KMS-11 (cell line): ENCODE data around the gene RYR1.

Experiments
- H2AFZ ChIP-seq: fragments of 200-600 bp; sonication (generic); 2 replicates; pipeline ENCODE4 v1.6.1; 2016; ENCODE audit warnings: antibody characterized with exemption, mixed run types, low read depth
- H3K27ac ChIP-seq: fragments of 200-600 bp; sonication (generic); 2 replicates; pipeline ENCODE4 v1.6.1; 2016; ENCODE audit warnings: mild to moderate bottlenecking, mixed run types
- H3K27me3 ChIP-seq: fragments of 200-600 bp; sonication (generic); 2 replicates; pipeline ENCODE4 v1.6.1; 2017; ENCODE audit warnings: mild to moderate bottlenecking, low read depth, mixed run types, moderate library complexity; ENCODE audit not compliant: insufficient read depth
- H3K36me3 ChIP-seq: fragments of 200-600 bp; sonication (generic); 2 replicates; pipeline ENCODE4 v1.6.1; 2017; ENCODE audit warnings: mild to moderate bottlenecking, mixed run types; ENCODE audit not compliant: insufficient read depth
- H3K4me1 ChIP-seq: fragments of 200-600 bp; sonication (generic); 2 replicates; pipeline ENCODE4 v1.6.1; 2016; ENCODE audit warnings: mild to moderate bottlenecking, low read depth, mixed run types; ENCODE audit not compliant: poor library complexity, severe bottlenecking
- H3K4me2 ChIP-seq: fragments of 200-600 bp; sonication (generic); 2 replicates; pipeline ENCODE4 v1.7.0; 2016; ENCODE audit warnings: mild to moderate bottlenecking, mixed run types
- H3K4me3 ChIP-seq: fragments of 200-600 bp; sonication (generic); IDR thresholded peaks from 2 replicates; pipeline ENCODE4 v1.6.1; 2017; ENCODE audit warnings: low read depth, low read length, mixed read lengths; ENCODE audit not compliant: insufficient read depth
- H3K79me2 ChIP-seq: fragments of 200-600 bp; sonication (generic); 2 replicates; pipeline ENCODE4 v1.6.1; 2016; ENCODE audit warnings: low read depth, mixed run types; ENCODE audit not compliant: insufficient read depth
- H3K9ac ChIP-seq: fragments of 200-600 bp; sonication (generic); 2 replicates; pipeline ENCODE4 v1.6.1; 2016; ENCODE audit warnings: mild to moderate bottlenecking, mixed run types
- H4K20me1 ChIP-seq: fragments of 200-600 bp; sonication (generic); 2 replicates; pipeline ENCODE4 v1.6.1; 2016; ENCODE audit warnings: mild to moderate bottlenecking, mixed run types; ENCODE audit not compliant: insufficient read depth
- CTCF ChIP-seq: fragments of 200-600 bp; sonication (generic); conservative IDR thresholded peaks from 2 replicates; pipeline ENCODE4 v1.6.1; 2017; ENCODE audit warnings: low read depth, mild to moderate bottlenecking, antibody characterized with exemption, low read length, moderate library complexity, mixed read lengths

Gene RYR1

DNA sequence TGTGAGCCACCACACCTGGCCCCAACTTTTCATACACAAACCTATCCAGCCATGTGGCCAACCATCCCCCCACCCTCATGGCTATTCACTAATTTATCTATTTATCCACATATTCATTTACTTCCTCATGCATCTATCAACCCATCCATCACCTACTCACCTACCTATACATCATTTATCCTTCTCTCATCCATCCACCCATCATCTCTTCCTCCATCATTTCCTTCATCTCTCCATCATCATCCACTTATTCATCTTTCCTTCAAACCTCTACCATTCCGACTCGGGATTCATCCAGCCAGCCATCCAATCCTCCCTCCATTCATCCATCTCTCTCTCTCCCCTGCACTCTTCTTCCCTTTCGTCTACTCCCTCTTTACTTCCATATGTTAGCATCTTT lies 54.6 kb downstream of the RYR1 start:
- Histone ChIP-seq H4K20me1 (no peaks in the 10 kb centered on the region), H3K9ac (no peak overlapping the region), H2AFZ (no peak overlapping the region), H3K27me3 (peaks cover 80% of the 10 kb centered on the region), H3K36me3 (no peaks in the 10 kb centered on the region), H3K4me2 (no peak overlapping the region), H3K27ac (no peak overlapping the region), H3K4me1 (no peaks in the 10 kb centered on the region), H3K79me2 (no peaks in the 10 kb centered on the region), H3K4me3 (no peak overlapping the region)
- no peak for TF ChIP-seq CTCF

GRCh38 chr19:38488776-38489481 lies 55.4 kb downstream of the RYR1 start:
- Histone ChIP-seq H3K4me2 (no peak overlapping the region), H3K4me3 (no peak overlapping the region), H3K79me2 (no peaks in the 10 kb centered on the region), H4K20me1 (no peaks in the 10 kb centered on the region), H2AFZ (no peak overlapping the region), H3K36me3 (no peaks in the 10 kb centered on the region), H3K27me3 (peaks cover 88% of the 10 kb centered on the region), H3K9ac (no peak overlapping the region), H3K27ac (no peak overlapping the region), H3K4me1 (no peaks in the 10 kb centered on the region)
- no peak for TF ChIP-seq CTCF

DNA sequence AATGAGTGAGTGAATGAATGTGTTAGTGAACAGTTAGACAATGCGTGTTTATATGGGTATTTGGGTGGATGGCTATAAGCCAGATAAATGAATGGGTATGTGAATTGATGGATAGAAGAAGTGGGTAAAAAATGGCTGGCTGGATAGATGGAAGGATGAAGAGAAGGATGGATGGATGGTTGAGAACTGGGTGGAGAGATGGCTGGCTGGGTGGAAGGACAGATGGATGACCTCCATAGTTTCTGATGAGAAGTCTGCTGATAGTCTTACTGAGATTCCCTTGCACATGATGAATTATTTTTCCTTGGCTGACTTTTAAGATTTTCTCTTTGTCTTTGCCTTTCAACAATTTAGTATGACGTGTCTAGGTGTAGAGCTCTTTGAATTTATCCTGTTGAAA lies 57.4 kb downstream of the RYR1 start:
- H3K9ac ChIP-seq, result no peak overlapping the region
- H3K36me3 ChIP-seq, result no peaks in the 10 kb centered on the region
- H3K27ac ChIP-seq, result no peak overlapping the region
- H3K27me3 ChIP-seq, result peaks cover 95% of the 10 kb centered on the region
- no peak overlapping the region for H2AFZ ChIP-seq
- TF ChIP-seq CTCF, result no peak
- no peak overlapping the region for H3K4me2 ChIP-seq
- H3K4me3 ChIP-seq, result no peak overlapping the region
- H3K79me2 ChIP-seq, result no peaks in the 10 kb centered on the region
- H4K20me1 ChIP-seq, result no peaks in the 10 kb centered on the region
- no peaks in the 10 kb centered on the region for H3K4me1 ChIP-seq

- Histone ChIP-seq H3K4me3 (no peak overlapping the region), H2AFZ (no peak overlapping the region), H3K79me2 (no peaks in the 10 kb centered on the region), H3K27ac (no peak overlapping the region), H3K4me2 (no peak overlapping the region), H3K27me3 (peaks cover 80% of the 10 kb centered on the region), H3K36me3 (no peaks in the 10 kb centered on the region), H4K20me1 (no peaks in the 10 kb centered on the region), H3K4me1 (no peaks in the 10 kb centered on the region), H3K9ac (no peak overlapping the region)
- TF ChIP-seq CTCF, result no peak
These were observed 58.8 kb downstream of the RYR1 start for GRCh38 chr19:38492181-38492813.
